Measurements from ENCODE around the gene SLC9A2. TPM values are rescaled to one million over a fixed set of nuclear protein-coding genes. Genes with fewer than 3 reads are reported as not detected.

The SLC9A2 gene
- total and polyA plus RNA-seq, 11 donors = 0.03 to 0.46 (median 0.13) TPM; not detected in 2

DNA sequence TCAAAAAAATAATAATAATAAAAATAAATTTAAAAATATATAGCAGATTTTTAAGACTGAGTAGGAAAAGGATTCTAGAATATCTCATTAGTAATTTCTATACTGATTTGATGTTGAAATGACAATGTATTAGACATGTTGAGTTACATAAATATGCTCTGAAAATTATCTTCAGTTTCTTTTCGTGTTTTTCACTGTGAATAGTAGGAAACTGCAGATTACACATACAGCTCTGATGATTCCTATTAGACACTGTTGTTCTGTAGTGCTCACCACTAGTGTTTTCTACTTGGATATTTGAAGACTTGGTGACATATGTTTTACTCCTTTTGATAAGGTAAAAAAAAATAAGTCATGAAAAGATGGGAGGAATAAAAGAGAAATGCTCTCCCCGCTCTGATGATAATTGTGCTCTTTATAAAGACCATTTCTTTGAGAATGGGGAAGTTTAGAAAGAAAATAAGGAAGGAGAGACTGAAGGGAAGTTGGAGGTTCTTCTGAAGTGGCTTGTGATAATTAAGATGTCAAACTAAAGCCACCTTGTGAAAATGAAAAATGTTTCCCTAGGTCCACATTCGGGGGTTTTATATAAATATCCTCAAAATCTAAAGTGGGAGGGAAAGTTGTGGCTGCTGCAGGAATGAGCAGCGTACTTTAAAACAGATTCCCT is 52.9 kb downstream of the SLC9A2 start:
- Histone ChIP-seq H3K27ac (no peak overlapping the region), H3K4me3 (no peak overlapping the region), H3K27me3 (peaks cover 0 to 4% (median 0%) of the 10 kb centered on the region in 9 donors), H3K9me3 (no peaks in the 10 kb centered on the region), H3K36me3 (no peaks in the 10 kb centered on the region), H3K4me1 (no peaks in the 10 kb centered on the region)
- no peak for TF ChIP-seq POLR2A (IDR thresholded peaks at IDR 0.05)
- TF ChIP-seq, protein P1, sequence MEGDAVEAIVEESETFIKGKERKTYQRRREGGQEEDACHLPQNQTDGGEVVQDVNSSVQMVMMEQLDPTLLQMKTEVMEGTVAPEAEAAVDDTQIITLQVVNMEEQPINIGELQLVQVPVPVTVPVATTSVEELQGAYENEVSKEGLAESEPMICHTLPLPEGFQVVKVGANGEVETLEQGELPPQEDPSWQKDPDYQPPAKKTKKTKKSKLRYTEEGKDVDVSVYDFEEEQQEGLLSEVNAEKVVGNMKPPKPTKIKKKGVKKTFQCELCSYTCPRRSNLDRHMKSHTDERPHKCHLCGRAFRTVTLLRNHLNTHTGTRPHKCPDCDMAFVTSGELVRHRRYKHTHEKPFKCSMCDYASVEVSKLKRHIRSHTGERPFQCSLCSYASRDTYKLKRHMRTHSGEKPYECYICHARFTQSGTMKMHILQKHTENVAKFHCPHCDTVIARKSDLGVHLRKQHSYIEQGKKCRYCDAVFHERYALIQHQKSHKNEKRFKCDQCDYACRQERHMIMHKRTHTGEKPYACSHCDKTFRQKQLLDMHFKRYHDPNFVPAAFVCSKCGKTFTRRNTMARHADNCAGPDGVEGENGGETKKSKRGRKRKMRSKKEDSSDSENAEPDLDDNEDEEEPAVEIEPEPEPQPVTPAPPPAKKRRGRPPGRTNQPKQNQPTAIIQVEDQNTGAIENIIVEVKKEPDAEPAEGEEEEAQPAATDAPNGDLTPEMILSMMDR (IDR thresholded peaks at IDR 0.05) = no peak
- no peak for ATAC-seq
- intact Hi-C loops (cut with DNase I) = no loop called here
- WGBS, 4 donors = 58 to 76% (median 73%) methylated on average over 4 of the region's 4 CpGs
- no peak for DNase-seq

DNA sequence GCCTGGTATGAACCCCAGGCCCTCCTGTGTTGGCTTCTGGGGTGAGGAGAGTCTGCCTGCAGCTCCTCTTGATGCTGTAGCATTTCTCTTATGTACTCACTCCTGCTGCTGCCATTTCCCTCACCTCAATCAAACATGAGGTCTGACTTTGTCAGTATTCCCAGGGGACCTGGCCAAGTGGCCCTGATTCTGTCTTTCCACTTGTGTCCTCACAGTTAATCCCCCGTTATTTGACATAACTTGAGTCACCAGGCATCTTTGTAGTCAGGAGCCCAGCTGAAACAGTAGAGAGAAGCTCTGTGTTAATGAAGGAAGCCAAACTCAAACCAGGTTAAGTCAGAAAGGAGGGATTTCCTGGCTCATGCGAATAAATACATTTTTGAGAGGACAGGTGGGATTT is 55.0 kb downstream of the SLC9A2 start:
- TF ChIP-seq POLR2A (IDR thresholded peaks at IDR 0.05) = no peak
- TF ChIP-seq, protein P1 (IDR thresholded peaks at IDR 0.05) = no peak
- peaks cover 0 to 4% (median 0%) of the 10 kb centered on the region in 9 donors for H3K27me3 ChIP-seq
- no peaks in the 10 kb centered on the region for H3K9me3 ChIP-seq
- ATAC-seq (no peak), DNase-seq (no peak)
- intact Hi-C loops (cut with DNase I) = no loop called here
- H3K27ac ChIP-seq = no peak overlapping the region
- H3K4me3 ChIP-seq = no peak overlapping the region
- no peaks in the 10 kb centered on the region for H3K36me3 ChIP-seq
- H3K4me1 ChIP-seq = no peaks in the 10 kb centered on the region
- 85 to 89% (median 87%) methylated on average over 2 of the region's 2 CpGs for WGBS, 4 donors

DNA sequence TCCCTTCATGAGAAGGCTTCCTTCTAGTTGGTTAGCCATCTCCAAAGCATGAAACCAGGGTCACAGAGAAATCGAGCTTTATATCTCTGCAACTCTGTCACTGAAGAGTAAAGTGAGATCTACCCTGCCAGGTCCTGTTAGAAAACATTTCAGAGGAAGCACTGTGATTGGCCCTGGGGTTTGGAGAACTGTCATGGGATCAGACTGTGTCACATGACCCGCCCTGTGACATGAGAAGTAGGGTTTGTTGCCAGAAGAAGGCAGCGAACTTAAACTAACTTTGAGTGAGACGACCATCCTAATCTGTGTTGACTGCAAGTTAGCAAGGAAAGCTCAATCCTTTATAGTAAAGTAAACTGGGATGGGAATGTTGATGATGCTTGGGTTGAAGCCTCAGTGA is 55.5 kb downstream of the SLC9A2 start:
- peaks cover 0 to 4% (median 0%) of the 10 kb centered on the region in 9 donors for H3K27me3 ChIP-seq
- WGBS, 4 donors = 80 to 88% (median 84%) methylated on average over 4 of the region's 4 CpGs
- DNase-seq (no peak), ATAC-seq (no peak)
- no peaks in the 10 kb centered on the region for H3K9me3 ChIP-seq
- no peaks in the 10 kb centered on the region for H3K36me3 ChIP-seq
- TF ChIP-seq, protein P1 (IDR thresholded peaks at IDR 0.05) = no peak
- no peak for TF ChIP-seq POLR2A (IDR thresholded peaks at IDR 0.05)
- no peaks in the 10 kb centered on the region for H3K4me1 ChIP-seq
- no peak overlapping the region for H3K4me3 ChIP-seq
- H3K27ac ChIP-seq = no peak overlapping the region
- intact Hi-C loops (cut with DNase I) = no loop called here

DNA sequence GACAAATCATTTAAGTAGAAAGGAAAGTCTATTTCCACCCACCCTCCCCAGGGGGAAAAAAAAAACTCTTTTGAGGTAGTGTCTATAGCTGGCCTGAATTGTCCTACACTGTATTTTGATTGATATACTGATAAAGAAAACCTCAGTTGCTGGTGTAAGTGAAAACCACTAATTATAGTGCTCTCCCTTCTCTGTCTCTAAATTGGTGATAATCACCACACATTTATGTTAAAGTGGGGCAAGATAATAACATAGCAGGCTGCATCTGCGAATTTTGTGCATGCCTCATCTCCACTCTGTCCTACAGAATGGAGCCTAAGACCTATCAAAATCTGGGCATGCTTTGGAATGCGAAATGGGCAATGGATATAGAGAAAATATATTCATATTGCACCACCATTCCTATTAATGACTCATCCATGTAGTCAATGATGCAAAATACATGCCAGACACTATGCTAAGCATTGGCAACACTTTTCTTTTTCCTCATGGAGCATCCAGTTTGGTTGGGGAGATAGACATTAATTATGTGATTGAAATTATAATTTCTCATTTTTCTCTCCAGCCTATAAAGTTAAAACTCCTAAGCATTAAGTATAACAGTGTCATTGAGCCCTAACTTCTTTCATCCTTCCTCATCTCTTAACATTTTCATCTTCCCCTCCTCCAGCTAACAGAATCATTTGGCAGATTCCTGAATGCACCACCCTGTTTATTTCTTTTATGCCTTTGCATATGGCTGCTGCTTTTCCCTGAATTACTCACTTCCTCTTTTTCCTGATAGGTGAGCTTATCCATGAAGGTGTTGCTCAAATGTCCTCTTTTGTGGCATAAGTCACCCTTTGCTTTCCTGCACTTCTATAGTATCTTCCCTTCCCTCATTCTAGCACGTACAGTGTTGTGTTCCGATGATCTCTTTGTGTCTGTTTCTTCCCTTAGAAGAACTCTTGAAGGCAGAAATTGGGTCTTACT is 58.2 kb downstream of the SLC9A2 start:
- Histone ChIP-seq H3K4me1 (no peaks in the 10 kb centered on the region), H3K36me3 (no peaks in the 10 kb centered on the region), H3K27ac (no peak overlapping the region), H3K9me3 (no peaks in the 10 kb centered on the region), H3K4me3 (no peak overlapping the region), H3K27me3 (peaks cover 0 to 16% (median 0%) of the 10 kb centered on the region in 9 donors)
- DNase-seq = no peak
- intact Hi-C loops (cut with DNase I) = no loop called here
- no peak for ATAC-seq
- WGBS, 4 donors = 77 to 80% (median 78%) methylated on average over 4 of the region's 4 CpGs
- TF ChIP-seq, protein P1 (IDR thresholded peaks at IDR 0.05) = no peak
- TF ChIP-seq POLR2A (IDR thresholded peaks at IDR 0.05) = no peak
